Natural killer cell (primary cell): Measurements from ENCODE around the gene CYP3A7. TPM values are rescaled to one million over a fixed set of nuclear protein-coding genes. Genes with fewer than 3 reads are reported as not detected.

Source experiments
- ATAC-seq, 3 donors: fragments of 150-1000 bp in 2 of 3; fragments of 200-7000 bp in 1 of 3; cut with Tn5 transposase; 1 replicate in 1 of 3; 2 replicates in 2 of 3; pipeline ENCODE4 v1.10.0; 2021; ENCODE audit warnings: mild to moderate bottlenecking in 2 of 3, moderate library complexity in 2 of 3
- DNase-seq, 2 donors: peaks; one replicate each; pipeline versions ENCODE4 v3.0.0 to v3.0.0-alpha.2; 2013 to 2021; ENCODE audit warnings: mixed read lengths in 1 of 2
- H3K27ac ChIP-seq: one replicate; pipeline ENCODE4 v1.5.1; 2013; ENCODE audit warnings: mild to moderate bottlenecking, low read length
- H3K27me3 ChIP-seq: one replicate; pipeline ENCODE4 v1.6.1; 2013; ENCODE audit warnings: low read length; ENCODE audit not compliant: control insufficient read depth, insufficient read depth
- H3K36me3 ChIP-seq: one replicate; pipeline ENCODE4 v1.6.1; 2013; ENCODE audit warnings: low read length; ENCODE audit not compliant: control insufficient read depth, insufficient read depth
- H3K4me1 ChIP-seq: one replicate; pipeline ENCODE4 v1.6.1; 2013; ENCODE audit warnings: low read length; ENCODE audit not compliant: control insufficient read depth, insufficient read depth
- H3K4me3 ChIP-seq: one replicate; pipeline ENCODE4 v1.5.1; 2013; ENCODE audit warnings: low read length
- H3K9me3 ChIP-seq: one replicate; pipeline ENCODE4 v1.6.1; 2013; ENCODE audit warnings: low read length; ENCODE audit not compliant: control insufficient read depth, insufficient read depth
- H3K27ac Mint-ChIP-seq, 2 donors: one replicate each; pipeline ENCODE4 v1.8.0; 2022; ENCODE audit warnings: mild to moderate bottlenecking in 2 of 2, mixed read lengths in 2 of 2, moderate library complexity in 1 of 2
- H3K27me3 Mint-ChIP-seq, 2 donors: one replicate each; pipeline ENCODE4 v1.8.0; 2022; ENCODE audit warnings: low read depth in 2 of 2, mixed read lengths in 2 of 2
- H3K36me3 Mint-ChIP-seq: one replicate; pipeline ENCODE4 v1.8.0; 2022; ENCODE audit warnings: mixed read lengths
- H3K4me1 Mint-ChIP-seq, 2 donors: one replicate each; pipeline ENCODE4 v1.8.0; 2022; ENCODE audit warnings: mixed read lengths in 2 of 2
- H3K4me3 Mint-ChIP-seq: one replicate; pipeline ENCODE4 v1.8.0; 2022; ENCODE audit warnings: mild to moderate bottlenecking, moderate library complexity, mixed read lengths
- H3K9me3 Mint-ChIP-seq, 2 donors: one replicate each; pipeline ENCODE4 v1.8.0; 2022; ENCODE audit warnings: mixed read lengths in 2 of 2
- CTCF ChIP-seq: fragments of 200-600 bp; IDR thresholded peaks from one replicate; pipeline ENCODE4 v1.8.0; 2022; ENCODE audit warnings: antibody characterized with exemption
- WGBS: methylation state at CpG from one replicate; pipeline ENCODE4 v1.1.7; 2013; ENCODE audit warnings: missing lambda C conversion rate; ENCODE audit not compliant: insufficient coverage; 5-methylcytosine and 5-hydroxymethylcytosine counted together
- intact Hi-C: fragments of 100-400 bp; cut with micrococcal nuclease; formaldehyde crosslinking; loops from one replicate; pipeline ENCODE4 v1.14.2; 2022
- total RNA-seq, 4 donors: library from RNA; stranded (reverse); fragments of 120-200 nt in 1 of 4; gene quantifications; one replicate each; pipeline versions ENCODE4 v1.2.3 to v1.2.4, GENCODE V29; 2013 to 2022

Gene CYP3A7
- total RNA-seq, 3 donors from 2014 or later (not counting 1 experiment from before 2014, with no cell fraction given) = not detected

- H3K4me1 ChIP-seq = no peaks in the 10 kb centered on the region
- no peaks in the 10 kb centered on the region for H3K9me3 ChIP-seq
- Mint-ChIP-seq H3K4me3 (no peak overlapping the region), H3K9me3 (peaks cover 0 to 5% of the 10 kb centered on the region in 2 donors), H3K27me3 (peaks cover 10 to 32% of the 10 kb centered on the region in 2 donors), H3K36me3 (peaks cover 14% of the 10 kb centered on the region), H3K27ac (no peak overlapping the region), H3K4me1 (no peaks in the 10 kb centered on the region)
- H3K36me3 ChIP-seq = no peaks in the 10 kb centered on the region
- ATAC-seq = no peak
- H3K4me3 ChIP-seq = no peak overlapping the region
- TF ChIP-seq CTCF = no peak
- no peak overlapping the region for H3K27ac ChIP-seq
- intact Hi-C loops = no loop called here
- DNase-seq = no peak
- 90% methylated on average over 9 of the region's 9 CpGs for WGBS
- H3K27me3 ChIP-seq = no peaks in the 10 kb centered on the region
These were observed 49.8 kb downstream of the CYP3A7 start for GRCh38 chr7:99685129-99685758.

GRCh38 chr7:99679400-99680191 lies 55.4 kb downstream of the CYP3A7 start, which contains the start of gene CYP3A5:
CYP3A5 (minus strand) TSS chr7:99679996; CDS start chr7:99679896, 100 bp downstream.
- no peak for TF ChIP-seq CTCF
- DNase-seq (no peak), ATAC-seq (no peak)
- H3K36me3 Mint-ChIP-seq = peaks cover 7% of the 10 kb centered on the region
- H3K4me3 ChIP-seq = no peak within 1 kb of the TSS
- WGBS = 87% methylated on average over 9 of the region's 10 CpGs
- H3K27ac Mint-ChIP-seq = no peak within 1 kb of the TSS
- intact Hi-C loops = no loop called here
- H3K4me3 Mint-ChIP-seq = no peak within 1 kb of the TSS
- no peaks in the 10 kb centered on the region for H3K36me3 ChIP-seq
- no peaks in the 10 kb centered on the region for H3K9me3 ChIP-seq
- H3K9me3 Mint-ChIP-seq = no peaks in the 10 kb centered on the region
- H3K27me3 ChIP-seq = no peaks in the 10 kb centered on the region
- H3K4me1 Mint-ChIP-seq = peaks cover 0 to 6% of the 10 kb centered on the region in 2 donors
- H3K4me1 ChIP-seq = no peaks in the 10 kb centered on the region
- peaks cover 4 to 13% of the 10 kb centered on the region in 2 donors for H3K27me3 Mint-ChIP-seq
- H3K27ac ChIP-seq = no peak within 1 kb of the TSS

- no peaks in the 10 kb centered on the region for H3K4me1 ChIP-seq
- Mint-ChIP-seq H3K4me1 (peaks cover 0 to 6% of the 10 kb centered on the region in 2 donors), H3K36me3 (peaks cover 7% of the 10 kb centered on the region), H3K27me3 (peaks cover 4 to 13% of the 10 kb centered on the region in 2 donors), H3K9me3 (no peaks in the 10 kb centered on the region), H3K4me3 (no peak overlapping the region), H3K27ac (no peak overlapping the region)
- intact Hi-C loops = no loop called here
- no peaks in the 10 kb centered on the region for H3K9me3 ChIP-seq
- H3K27ac ChIP-seq = no peak overlapping the region
- DNase-seq (no peak), ATAC-seq (no peak)
- no peaks in the 10 kb centered on the region for H3K27me3 ChIP-seq
- 82% methylated on average over 4 of the region's 4 CpGs for WGBS
- no peaks in the 10 kb centered on the region for H3K36me3 ChIP-seq
- TF ChIP-seq CTCF = no peak
- no peak overlapping the region for H3K4me3 ChIP-seq
These were observed 56.0 kb downstream of the CYP3A7 start for GRCh38 chr7:99679032-99679399.
